NCI-H1417 (cell line): ENCODE data around the gene ZNF749.
"Not testable (repeated sequence)": the region's sequence is repeated elsewhere in the genome, so short reads cannot be mapped to it uniquely, and the experiment has no call there.

Experiments
- DNase-seq, 3 experiments: peaks; one replicate each; lab custom pipeline; 2025; lab: John Stamatoyannopoulos, UW

ZNF749 gene

DNA sequence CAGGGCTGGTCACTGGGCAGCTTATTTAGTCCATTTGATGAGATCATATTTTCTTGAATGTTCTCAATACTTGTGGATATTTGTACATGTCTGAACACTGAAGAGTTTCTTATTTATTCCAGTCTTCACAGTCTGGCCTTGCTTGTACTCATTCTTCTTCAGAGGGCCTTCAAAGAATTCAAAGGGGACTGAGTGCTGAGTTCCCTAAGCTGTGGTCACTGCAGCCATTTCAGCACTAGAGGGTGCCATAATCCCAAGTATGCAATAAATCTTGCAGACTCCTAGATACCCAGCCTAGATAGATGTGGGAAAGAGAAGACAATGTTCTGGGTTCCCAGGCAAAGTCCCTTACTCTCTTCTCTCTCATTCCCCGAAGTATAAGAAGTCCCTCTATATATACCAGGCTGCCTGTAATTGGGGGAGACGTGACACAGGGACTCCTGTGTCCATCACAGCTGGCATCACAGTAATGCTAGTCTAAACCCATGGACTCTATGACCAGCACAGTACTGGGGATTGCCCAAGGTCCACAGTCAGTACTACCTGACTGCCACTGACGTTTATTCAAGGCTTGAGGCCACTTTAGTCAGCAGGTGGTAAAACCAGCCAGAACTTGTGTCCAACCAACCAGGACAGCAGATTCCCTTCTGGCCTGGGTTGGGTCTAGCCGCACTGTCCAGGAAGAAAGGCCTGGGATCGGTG is 30.7 kb downstream of the ZNF749 start:
- peak in 2 of 3 experiments; percentile 3 to 19 for DNase-seq

DNA sequence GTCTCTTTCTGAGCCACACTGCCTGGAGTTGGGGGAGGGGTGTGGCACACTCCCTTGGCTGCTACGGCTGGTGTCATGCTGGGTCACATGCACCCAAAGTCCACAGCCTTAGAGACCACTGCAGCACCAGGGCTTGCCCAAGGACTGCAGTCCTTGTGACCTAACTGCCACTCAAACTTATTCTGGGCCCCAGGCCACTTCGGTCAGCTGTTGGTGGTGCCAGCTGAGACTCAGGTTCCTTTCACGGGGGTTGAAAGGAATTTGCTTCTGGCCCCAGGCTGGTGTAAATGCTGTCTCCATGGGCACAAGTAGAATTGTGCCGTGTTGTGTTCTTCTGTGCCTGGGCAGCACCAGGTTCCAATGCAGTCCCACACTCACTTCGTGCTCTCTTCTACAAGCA is 31.4 kb downstream of the ZNF749 start:
- DNase-seq = no peak

DNA sequence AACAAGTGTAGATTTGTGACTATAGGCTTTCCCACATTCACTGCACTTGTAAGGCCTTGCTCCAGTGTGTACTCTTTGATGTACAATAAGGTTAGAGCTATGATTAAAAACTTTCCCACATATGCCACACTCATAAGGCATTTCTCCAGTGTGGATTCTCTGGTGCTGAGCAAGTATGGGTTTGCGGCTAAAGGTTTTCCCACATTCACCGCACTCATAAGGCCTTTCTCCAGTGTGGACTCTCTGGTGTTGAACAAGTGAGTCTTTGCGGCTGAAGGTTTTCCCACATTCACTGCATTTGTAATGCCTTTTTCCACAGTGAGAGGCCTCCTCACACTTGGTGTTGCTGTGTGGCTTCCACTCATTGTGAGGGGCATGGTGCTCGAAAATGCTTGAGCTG is 38.5 kb downstream of the ZNF749 start:
- DNase-seq = no peak

DNA sequence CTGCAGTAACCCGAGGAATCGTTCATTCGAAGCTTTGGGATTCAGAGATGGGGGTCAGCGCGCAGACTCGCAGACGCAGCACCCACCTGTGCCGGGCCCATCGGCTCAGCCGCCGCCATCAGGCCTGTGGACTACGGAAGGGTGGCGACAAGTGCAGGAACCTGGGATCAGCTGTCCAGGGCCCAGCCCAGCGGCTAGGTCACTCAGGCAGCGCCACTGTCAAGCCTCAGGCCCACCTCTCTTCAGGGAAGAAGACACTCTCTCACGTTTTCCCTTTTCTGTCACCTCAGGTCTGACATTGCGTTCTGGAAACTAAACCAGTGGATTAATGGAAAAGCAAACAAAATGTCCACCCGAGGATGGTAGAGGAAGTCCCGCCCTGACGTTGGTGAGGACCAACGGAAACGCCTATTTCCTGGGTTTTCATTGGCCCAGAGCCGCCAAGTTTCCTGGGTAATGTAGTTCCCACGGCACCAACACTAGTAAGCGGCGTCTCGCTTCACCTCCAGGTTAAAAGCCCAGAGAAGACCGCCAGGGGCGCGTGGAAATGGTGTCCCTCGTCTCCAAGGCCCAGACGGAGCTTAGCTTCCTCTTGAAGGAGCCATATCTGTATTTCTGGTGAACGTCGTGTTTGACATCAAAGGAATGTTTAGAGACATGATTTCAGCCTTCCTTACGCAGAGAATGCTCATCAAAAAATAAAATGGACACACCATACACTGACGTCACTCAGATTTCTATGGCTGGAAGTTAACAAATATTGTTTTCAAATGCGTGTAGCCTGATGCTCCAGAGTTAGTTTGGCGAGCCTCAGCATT is 42.3 kb downstream of the ZNF749 start, which contains the start of gene ZNF772:
ZNF772 (minus strand) TSS at position 376 of the 818 bp plus-strand sequence; CDS start at position 119, 257 bp downstream.
- DNase-seq = peak; percentile 76 to 95 (median 91)

DNA sequence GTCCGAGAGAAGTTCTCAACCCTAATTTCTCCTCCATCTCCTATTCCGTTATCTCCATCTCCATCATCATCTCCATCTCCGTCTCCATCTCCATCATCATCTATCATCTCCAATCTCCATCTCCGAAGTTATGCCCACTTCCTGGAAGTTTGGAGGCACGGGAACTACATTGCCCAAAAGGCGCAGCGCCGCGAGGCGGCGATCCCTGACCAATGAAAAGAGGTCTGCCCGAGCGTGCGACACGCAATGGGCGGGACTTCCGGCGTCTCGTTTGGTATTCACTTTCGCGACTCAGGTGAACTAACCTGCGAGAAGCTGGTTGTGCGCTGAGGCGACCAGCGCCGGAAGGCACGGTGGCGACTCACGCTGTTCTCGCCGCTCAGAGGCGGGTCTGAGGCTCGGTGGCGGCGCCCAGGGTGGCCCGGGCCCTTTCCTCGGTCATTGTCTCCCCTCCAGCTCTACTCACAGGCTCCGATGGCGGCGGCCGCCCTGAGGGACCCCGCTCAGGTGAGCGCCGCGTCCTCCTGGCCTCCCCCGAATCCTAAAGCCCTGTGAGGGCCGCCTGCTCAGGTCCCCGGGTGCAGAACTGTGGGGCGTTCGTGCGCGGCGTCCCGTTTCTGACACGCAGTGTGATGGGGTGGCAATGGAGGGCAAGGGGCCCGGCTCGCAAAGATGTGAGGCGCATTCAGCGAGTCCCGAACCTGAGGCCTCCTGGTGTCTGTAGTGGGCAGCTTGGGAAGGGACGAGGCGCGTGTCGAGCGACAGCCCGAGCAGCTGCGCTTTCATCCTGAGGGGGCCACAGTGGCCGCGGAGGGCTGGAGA is 52.6 kb downstream of the ZNF749 start, which contains the start of gene ZNF419:
ZNF419 (plus strand) TSS at position 274 of the 822 bp plus-strand sequence; CDS start at position 475, 201 bp downstream.
- peak; percentile 88 to 97 (median 95) for DNase-seq

DNA sequence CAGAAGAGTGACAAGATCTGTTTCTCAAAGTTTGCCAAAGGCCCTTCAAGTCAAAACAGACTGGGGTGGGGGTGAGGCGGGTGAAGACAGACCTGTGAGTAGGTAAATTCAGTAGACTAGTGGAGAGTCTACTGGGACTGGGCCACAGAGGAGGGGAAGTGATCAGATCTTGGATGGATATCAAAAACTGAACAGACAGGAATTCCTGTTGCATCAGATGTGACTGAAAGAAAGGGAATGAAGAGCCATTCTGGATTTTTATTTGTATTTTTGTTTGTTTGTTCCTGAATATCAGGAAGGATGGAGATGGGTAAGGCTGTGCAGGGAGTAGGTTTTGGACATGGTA is 53.1 kb downstream of the ZNF749 start:
- DNase-seq = not testable (repeated sequence)
